Dermis blood vessel endothelial cell (primary cell): ENCODE measurements around the gene MCAM. TPM values are rescaled to one million over a fixed set of nuclear protein-coding genes. Genes with fewer than 3 reads are reported as not detected.
A peak's percentile ranks its signal among the peaks of the same experiment; 100 is the strongest.

Experiments
- DNase-seq: peaks from one replicate; pipeline ENCODE4 v3.0.0; 2010
- total RNA-seq: library from RNA; depleted of rRNA; stranded (reverse); fragments of >200 nt; gene quantifications from 2 replicates; pipeline ENCODE4 v1.2.3, GENCODE V29; 2014

Gene MCAM
- total RNA-seq, 1 donor from 2014 or later: 1,718 TPM

DNA sequence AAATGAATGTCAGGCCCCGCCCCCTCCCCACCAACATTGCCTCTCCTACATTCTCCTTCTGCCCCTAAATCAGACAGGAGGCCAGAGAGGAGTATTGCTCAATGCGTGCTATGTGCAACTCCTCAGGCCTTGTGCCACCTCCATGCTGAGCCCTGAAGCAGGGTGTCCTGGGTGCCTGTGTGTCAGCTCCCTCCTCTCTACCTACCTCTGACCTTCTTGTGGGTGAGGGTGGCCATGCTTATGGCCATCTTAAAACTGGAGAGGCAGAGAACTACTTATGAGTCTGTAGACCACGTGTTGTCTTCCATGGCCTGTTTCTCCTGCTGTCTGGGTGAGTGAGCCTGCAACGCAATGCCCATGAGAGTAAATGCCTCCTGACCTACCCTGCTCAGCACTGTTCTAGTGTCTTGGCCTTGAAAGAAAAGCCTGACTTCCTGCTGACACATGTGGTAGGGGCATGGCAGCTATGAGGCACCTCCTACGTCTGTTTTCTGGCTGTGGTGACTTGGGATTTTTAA is 10.5 kb downstream of the MCAM start:
- peak; percentile 62 for DNase-seq

DNA sequence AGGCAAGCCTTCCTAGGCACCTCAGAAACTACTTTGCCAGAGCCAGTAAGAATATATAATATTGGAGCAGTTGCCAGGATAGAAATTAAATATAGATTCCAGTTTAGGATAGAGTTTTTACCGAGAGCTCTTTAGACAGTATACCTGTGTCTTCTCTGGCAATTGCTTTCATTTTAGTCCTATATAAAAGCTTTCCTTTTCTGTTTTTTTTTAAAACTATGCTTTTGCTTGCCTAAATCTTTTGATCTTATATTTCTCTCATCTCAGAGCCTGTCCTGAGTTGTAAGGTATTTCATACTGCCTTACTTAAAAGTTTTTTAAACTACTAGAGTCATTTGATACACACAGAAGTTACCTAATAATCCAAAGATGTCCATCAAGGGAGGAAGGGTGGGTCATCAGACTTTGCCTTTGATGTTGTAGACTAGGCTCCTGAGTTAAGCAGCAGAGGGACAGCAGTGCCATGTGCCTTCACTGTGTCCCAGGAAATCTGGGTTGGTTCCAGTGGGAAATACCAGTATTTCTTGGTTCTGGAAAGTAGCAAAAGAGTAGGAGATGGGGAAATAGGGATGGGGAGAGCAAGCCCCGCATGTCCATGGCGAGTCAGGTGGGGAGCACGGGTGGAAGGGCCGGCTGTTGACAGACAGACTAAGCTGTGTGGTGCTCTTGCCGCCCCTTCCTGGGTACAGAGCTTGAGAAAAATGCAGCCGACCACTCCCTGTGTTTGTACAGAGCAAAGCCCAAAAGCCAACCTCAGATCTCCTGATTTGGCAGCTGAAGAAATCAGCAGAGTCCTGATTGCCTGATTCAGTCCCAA is 11.2 kb downstream of the MCAM start:
- no peak for DNase-seq

DNA sequence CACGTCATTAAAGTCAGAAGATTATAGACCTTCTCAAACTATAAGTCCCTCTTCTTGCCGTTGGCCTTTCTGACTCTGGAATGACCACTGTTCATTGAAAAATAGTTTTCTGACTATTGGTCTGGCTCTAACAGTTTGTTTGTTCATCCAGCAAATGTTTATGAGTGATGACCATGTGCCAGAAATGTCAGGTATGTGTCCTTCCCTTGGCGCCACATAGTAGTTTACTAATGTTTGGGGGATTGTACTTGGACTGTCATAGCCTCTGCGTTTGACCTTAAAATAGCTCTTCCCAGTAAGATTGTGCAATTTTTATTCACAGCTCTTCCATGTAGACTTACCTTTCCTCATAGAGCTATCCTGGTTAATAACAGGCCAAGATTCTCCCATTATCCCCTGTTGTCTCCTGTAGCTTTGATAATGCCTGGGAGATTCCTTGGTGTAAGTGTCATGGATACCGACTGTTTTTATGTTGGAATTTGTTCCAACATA is 13.7 kb downstream of the MCAM start:
- no peak for DNase-seq

DNA sequence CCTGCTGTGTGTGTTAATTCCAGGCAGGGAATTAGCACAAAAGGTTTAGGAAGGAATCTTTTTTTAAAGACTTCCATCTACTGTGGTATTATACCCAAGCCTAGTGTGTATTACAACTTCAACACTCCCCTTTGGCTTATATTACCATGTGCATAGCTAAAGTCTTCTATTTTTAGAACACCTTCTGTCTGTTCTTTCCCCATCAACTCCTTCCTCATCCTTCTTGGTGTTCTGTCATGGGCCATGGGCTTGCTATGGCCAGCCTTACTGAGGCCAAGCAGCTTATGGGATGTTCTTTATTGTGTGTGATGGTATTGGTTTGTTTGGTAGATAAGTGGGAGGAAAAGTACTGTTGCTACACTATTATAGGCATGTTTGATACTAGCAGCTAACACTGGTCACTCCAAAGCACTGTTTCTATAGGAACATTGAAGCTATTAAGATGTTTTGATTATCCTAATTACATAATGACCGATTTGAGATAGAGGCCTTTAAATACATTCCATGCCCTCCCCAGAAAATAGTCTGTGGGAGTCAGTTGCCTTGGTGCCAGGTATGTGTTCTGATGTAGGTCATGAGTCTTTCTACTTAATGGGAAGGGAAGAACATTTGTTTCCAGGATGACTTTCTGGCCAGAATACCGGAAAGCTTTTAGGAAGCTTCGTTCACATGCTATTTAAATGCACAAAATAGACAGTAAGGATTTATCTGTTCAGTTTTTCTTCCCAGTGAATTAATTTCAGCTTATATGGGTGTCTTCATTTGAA is 16.5 kb downstream of the MCAM start:
- no peak for DNase-seq

DNA sequence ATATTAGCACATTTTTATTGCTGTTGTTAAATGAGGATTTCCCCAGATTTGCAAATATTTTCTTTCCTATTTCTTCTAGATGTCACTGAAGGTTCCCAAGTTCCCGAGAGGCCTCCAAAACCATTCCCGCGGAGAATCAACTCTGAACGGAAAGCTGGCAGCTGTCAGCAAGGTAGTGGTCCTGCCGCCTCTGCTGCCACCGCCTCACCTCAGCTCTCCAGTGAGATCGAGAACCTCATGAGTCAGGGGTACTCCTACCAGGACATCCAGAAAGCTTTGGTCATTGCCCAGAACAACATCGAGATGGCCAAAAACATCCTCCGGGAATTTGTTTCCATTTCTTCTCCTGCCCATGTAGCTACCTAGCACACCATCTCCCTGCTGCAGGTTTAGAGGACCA is 17.5 kb downstream of the MCAM start:
- DNase-seq: no peak

DNA sequence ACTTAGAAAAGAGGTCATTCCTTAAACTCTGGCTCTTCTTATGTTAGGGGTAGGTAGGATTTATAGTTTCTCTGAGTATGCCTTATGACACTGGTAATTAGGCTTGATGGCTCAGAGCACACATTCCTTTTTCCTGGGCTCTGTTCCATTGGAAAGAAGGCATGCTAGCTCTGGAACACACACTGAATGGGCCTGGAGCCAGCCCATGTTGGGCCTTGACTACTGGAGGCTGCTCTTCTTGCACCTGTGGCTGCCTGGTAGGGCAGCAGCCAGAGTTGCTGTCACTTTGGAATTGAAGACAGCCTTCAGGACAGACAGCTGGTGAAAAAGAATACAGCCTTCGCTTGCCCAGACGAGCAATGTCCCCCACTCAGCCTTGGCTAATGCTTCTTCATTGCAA is 18.2 kb downstream of the MCAM start:
- DNase-seq: no peak

DNA sequence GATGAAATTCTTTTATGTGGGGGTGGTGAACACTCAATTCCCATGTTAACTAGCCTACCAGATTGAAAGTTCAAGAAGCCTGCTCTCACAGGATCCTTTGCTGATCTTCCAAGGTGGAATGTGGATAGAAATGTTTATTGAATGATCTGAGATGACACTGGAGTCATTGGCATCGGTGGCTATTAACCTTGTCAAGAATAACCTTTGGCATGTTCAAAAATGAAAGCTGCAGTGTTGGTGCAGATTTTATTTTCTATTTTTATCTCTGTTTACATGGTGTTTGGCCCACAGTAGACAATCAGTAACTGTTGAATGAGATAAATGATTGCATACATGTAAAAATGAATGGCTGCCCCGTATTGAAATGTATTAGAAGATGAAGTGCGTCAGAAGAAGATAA is 19.0 kb downstream of the MCAM start:
- no peak for DNase-seq

DNA sequence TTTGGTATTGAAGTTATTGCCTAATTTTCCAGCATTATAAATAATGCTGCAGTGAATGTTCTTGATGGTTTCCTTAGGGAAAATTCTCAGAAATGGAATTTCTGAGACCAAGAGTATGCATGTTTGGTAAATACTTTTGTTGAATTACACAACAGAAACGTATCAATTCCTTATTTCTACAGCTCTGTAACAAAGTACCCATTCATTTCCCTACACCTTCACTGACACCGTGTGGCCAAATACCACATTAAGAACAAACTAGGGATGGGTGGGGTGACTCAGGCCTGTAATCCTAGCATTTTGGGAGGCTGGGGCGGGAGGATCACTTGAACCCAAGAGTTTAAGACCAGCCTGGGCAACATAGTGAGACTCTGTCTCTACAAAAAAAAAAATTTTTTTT is 21.8 kb downstream of the MCAM start:
- peak; percentile 29 for DNase-seq

DNA sequence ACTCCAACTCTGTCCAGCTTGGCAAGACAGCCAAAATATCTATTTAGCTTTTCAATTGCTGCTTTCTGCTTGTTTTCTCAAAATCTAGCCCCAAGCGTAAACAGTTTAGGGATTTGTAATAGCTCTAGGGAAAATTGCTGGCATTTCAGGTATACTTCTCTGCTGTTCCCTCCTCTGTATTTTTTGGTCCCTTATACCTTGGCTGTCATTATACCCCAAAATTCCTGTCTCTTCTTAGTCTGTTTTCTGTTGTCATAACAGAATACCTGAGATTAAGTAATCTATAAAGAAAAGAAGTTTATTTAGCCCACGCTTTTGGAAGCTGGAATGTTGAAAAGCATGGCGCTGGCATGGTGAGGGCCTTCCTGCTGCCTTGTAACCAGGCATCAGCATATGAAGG is 23.5 kb downstream of the MCAM start:
- no peak for DNase-seq

DNA sequence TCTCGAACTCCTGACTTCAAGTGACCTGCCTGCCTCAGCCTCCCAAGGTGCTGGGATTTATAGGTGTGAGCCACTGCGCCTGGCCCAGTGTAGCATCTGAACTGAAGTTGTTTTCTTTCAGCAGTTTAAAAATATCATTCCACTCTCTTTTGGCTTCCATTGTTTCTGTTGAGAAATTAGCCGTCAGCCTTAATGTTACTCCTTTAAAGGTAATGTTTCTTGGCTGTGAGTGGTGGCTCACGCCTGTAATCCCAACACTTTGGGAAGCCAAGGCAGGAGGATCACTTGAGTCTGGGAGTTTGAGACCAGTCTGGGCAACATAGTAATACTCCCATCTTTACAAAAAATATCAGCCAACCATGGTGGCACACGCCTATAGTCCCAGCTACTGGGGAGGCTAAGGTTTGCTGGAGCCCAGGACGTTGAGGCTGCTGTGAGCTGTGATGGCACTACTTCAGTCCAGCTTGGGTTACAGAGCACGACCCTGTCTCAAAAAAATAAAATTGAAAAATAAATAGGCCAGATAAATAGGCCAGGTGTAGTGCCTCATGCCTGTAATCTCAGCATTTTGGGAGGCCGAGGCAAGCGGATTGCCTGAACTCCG is 25.9 kb downstream of the MCAM start:
- DNase-seq: no peak

DNA sequence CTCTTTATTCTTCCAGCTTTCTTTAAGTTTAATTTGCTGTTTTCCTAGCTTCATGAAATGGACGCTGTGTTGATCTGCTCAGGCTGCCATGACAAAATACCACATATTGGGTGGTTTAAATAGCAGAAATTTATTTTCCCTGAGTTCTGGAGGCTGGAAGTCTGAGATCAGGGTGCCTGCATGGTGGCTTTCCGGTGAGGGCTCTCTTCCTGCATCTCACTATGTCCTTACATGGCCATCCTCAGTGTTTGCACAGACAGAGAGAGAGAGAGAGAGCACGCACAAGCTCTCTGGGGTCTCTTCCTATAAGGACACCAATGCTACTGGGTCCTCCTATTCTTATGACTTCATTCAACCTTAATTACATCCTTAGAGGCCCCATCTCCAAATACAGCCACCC is 28.7 kb downstream of the MCAM start:
- no peak for DNase-seq

DNA sequence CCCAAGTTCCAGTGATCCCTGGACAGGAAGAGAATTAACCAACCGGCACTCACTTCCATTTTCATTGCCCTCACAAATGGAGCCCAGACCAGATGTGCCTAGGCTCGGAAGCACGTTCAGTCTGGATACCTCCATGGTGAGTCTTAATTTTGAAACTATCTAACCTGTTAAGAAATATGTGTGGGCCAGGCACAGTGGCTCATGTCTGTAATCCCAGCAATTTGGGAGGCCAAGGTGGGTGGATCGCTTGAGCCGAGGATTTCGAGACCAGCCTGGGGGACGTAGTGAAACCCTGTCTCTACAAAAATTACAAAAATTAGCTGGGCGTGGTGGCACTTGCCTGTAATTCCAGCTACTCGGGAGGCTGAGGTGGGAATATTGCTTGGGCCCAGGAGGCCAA is 31.5 kb downstream of the MCAM start:
- DNase-seq: no peak

DNA sequence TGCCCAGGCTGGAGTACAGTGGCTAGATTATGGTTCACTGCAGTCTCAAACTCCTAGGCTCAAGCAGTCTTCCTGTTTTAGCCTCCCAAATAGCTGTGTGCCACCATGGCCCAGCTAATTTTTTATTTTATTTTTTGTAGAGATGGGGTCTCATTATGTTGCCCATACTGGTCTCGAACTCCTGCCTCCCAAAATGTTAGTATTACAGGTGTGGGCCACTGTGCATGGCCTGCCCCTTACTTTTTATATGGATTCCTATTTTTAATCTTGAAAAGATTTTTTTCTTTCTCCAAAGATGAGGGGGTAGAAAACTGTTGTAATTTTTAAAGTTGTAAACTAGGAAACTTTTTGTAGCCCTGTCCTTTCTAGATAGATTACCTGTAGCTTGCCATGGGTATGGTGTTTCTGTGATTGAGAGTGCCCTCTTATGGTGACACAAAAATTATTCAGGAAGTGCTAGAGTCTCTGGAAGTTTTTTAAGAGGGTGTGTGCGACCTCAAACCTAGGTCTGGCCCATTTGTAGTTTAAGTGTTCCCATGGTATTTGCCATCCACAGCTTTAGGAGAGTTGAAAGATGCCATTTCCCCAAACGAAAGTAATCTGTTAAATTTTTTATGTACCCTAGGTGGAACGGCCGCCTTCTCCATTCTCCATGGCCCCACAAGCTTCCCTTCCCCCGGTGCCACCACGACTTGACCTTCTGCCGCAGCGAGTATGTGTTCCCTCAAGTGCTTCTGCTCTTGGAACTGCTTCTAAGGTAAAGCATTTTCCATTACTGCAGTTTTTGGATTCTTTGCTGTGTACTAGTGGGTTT is 32.4 kb downstream of the MCAM start:
- peak; percentile 63 for DNase-seq

DNA sequence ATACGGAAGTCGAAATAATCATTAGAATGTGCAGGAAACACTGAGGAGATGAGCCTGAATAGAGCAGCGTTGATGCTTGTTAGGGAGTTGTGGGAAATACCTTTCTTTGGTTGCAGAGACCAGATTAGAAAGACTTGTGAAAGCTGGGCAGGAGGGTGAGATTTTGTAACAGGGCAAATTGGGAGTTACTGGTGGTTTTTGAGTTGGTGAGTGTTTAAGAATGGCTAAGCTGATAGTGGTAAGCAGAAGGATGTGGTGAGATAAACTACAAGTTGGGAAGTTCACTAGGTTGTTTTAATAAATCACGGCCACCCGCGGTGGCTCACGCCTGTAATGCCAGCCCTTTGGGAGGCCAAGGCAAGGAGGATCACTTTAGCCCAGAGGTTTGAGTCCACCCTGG is 34.4 kb downstream of the MCAM start:
- DNase-seq: no peak

DNA sequence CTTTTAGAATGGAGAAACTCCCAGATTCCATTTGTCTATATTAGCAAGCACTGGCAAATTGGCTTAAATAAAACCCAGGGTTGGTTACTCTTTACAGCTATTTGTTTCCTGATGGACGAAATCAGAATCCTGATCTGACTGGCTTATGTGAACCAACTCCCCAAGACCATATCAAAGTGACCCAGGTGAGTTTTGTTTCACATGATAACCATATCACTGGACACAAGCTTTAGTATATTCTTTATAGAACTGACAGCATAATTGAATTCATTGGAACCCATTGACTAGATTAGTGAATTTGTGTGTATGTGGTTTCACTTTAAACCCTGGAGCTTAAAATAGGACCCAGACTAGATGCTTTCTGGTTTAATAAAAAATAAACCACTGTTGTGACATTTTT is 39.3 kb downstream of the MCAM start:
- DNase-seq: no peak

DNA sequence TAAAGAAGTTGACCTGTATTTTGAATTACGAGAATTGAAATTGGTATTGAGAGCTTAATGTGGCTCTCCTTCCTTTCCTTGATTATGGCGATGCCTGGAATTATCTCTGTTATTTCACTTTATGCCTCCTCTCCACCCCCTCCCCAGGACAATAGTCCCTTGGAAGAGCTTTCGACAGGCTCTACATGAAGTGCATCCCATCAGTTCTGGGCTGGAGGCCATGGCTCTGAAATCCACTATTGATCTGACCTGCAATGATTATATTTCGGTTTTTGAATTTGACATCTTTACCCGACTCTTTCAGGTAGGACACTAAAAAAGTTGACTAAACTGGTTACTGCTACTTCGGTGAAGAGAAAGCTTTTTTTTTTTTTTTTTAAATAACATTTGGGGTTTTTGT is 43.2 kb downstream of the MCAM start:
- no peak for DNase-seq

DNA sequence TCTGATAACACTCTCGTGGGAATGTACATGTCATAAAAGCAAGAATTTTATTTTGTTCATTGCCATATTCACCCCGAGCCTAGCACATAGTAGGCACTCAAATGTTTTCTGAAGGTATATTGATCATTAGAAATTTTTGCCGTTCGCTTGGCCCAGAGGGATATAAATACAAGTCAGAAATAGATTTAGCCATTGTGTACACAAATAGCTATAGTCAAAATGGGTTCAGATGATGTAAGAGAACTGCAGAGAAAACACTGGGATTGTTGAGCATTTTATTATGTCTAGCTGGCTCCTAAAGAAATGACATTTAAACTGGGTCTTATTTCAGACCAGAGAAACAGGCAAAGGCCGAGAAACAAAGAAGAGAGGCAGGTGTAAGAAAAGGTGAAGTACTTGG is 49.3 kb downstream of the MCAM start:
- no peak for DNase-seq

DNA sequence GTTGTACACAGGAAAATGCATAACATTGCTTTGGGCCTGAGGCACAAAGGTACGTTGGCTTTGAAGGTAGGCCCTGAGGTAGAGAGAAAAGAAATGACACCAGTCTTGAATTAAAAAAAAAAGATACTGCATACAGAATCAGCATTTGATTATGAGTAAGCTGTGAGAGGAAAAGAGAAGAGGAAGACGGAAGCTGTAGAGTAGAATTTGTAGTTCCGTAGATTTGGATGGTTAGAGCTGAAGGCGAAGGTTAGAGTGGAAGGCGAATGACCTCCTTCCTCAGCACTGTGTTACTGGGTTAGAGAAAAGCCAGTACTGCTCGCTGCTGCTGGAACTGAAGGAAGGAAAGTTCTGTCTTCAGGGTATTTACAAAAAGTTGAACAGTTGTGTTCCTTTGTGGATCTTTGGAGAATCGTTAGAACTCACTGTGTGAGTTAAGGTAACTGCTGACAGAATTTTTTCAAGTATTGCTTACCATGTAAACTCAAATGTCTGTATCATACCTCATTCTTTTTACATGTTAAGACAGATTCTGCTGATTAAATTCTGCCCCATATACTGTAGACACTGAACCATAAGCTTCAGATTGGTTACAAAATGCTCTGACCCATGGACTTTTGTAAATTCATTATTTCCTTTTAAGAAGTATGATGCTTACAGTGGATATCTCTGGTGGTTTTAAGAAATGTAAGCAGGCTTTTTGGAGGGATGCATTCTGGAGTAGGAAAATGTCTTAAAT is 50.2 kb downstream of the MCAM start:
- no peak for DNase-seq

DNA sequence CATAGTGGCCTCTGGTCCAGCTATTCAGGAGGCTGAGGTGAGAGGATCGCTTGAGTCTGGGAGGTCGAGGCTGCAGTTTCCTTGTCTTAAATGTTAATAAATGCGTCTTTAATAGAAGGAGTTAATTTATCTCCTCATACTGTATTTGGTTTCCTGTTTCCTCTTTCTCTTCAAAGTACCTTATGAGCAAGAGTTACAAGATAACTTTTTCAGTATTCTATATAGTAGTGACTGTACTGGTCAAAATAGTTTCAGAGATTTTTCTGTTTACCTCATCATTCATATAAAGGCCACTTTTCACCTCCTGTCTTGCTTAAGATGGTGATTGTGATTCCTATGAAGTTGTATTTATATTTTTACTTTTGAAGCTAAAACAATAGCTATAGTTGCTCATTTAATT is 50.9 kb downstream of the MCAM start:
- no peak for DNase-seq

DNA sequence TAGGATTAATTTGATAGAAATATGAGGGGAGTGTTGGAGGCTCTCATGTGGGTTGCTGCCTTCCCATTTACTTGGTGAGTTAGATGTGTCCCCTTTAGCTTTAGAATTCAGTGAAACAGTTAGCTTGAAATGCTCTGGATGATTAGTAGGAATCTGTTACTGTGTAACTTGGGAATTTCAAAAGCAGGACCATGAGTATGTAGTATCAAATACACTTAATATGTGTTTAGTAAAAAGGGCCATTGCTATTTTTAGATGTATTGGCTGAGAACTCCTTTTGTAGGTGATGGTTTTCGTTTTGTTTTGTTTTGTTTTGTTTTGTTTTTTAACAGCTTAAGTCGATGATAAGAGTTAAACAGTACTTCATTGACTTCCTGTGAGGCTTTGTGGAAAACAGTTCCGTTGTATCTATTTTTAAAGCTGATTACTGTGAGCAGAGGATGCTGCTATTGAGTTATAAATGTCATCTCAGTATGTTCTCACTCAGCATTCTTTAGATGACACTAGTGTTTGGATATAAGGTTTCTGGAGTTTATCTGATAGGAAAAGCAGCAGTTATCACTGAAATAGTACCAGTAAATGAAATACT is 53.5 kb downstream of the MCAM start:
- DNase-seq: peak; percentile 60

DNA sequence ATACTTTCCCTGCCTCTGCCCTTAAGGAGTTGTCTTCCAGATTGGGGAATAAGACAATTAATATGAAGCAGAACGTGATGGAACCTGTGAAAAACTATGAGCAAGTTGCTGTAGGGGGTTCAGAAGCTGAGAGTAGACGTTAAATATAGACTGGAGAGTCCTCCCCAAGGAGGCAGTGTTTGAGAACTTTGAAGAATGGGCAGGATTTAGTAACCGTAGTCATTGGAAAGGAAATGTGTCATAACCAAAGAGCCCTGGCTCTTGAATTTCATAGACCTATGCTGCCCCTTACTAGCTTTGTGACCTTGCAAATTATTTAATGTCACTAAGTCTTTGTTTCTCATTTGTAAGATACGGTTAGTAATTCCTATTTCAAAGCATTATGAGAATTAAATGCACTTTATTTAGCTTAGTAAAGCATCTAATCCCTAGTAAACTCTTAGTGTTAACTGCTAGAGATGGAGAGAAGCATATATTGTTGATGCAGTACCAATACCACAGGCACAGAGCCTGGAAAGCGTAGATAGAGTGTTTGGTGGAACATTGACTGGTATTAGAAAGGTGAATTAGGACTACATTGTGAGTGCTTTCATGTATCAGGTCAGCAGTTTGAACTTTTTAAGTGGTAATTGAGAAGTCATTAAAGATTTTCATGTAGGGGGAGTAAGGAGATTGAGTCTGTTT is 54.1 kb downstream of the MCAM start:
- peak; percentile 80 for DNase-seq
